RKO (cell line): Measurements from ENCODE around the gene FOXE3.
A peak's percentile ranks its signal among the peaks of the same experiment; 100 is the strongest.

ENCODE experiments used
- DNase-seq: peaks from one replicate; pipeline ENCODE4 v3.0.0-alpha.2; 2016; ENCODE audit warnings: low spot score

The FOXE3 gene

DNA sequence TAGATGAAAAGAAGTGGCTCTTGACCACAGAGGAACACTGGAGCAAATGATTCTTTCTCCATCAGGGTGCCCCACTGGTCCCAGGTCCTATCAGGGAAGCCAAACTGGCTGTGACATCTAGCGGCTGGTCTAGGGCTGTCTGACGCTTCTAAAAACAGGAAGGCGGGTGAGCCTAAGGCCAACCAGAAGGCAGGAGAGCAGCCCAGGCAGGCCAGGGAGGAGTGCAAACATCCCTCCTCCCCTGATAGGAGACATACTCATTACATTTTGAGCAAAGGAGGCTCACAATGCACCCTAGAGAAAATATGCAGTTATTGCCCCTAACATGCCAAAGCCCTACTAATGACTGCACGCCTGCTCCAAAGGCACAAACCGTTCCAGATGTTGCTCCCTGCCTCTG lies 10.4 kb upstream of the FOXE3 start:
- no peak for DNase-seq

DNA sequence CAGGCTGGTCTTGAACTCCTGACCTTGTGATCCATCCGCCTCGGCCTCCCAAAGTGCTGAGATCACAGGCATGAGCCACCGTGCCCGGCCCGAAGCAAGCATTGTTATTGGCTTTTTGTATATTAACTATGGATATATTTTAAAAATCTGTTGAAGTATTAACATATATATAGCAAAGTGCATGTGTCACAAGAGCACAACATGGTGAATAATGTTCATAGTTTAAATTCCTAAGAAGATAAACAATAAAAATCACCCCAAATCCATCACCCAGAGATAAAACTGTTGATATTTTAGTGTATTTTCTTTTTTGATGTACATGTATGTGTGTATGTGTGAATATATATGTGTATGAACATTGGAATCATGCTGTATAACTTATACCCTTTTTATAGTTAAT lies 9.1 kb upstream of the FOXE3 start:
- no peak for DNase-seq

DNA sequence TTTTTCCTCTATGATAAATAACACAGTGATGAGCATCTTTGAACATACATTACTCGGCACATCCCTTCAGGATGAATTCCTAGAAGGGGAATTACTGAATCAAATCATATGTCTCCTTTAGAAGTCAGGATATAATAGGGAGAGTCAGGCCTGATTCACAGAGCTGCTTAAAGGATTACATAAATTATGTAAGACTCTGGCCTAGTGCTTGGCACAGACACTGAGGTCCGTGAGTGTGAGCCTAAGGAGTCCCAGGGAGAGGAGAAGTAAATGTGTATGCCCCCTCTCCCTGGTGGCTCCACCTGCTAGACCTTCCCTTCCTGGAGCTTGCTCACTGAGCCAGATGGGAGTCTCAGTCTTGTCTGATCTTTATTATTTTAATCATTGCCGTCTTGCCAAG lies 8.6 kb upstream of the FOXE3 start:
- DNase-seq, result no peak

DNA sequence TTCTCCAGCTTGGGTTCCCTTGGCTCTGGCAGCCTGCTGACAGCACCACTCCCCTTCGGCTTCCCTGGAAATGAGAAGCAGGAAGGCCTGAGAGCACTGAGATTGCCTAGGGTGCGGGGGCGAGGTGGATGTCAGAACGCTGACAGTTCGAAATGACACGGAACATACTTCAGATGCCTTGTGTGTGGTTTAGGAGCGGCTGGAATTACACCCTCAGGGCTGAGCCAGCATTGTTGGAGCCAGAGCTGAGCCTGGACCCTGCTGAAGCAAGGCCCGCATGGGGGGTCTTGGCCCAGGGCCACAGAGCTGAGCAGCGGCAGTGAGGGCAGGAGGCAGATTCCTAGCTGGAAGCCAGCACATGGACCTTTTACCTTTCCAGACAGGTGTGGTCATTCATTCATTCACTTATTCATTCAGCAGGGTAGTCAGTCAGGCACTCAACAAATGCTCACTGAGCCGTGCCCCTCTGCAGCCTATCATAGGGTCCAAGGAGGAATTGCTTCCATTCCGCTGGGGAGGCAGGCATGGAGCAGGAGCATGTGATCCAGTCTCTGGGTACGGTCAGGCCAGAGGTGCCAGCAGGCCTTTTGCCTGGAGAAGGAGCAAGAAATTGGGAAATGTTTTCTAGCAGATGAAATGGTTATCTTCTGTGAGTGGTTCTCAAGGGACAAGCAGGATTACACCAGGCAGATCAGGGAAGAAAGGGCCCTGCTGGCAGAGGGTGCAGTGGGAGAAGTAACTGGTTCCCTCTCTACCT lies 6.6 kb upstream of the FOXE3 start:
- DNase-seq, result no peak

DNA sequence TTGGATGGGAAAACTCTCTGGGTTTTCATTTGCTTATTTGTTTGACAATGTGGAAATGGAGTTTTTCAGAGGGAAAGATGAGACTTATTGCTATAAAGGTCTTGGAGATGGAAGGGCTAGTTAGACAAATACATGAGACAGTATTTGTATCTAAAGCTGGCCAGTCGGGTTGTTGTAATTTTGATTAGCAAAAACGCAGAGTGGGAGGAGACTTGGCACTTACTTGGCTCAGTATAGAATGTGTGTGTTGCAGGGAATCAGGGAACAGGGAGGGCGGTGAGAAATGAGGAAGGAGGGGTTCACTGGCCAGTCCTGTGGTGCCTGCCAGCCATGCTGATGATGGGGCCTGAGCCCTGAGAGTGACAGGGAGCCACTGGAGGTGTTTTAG lies 6.0 kb upstream of the FOXE3 start:
- DNase-seq, result no peak

DNA sequence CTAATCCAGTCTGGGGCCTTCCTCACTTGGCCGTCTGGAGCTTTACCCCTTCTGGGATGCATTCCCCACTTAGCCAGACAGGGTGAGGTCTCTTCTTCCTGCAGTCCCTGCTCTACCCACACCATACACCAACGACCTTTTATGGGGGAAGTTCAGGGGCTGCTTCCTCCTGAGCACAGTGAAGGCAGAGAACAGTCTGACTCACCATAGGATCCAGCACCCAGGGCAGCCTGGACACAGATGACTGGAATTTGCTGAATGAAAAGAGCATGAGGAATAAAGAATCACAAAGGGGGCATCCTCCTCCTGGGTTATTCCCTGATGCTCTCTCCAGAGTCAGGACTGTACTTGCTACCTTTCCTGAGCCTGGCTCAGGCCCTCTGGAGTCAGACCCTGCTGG lies 4.6 kb upstream of the FOXE3 start:
- no peak for DNase-seq

DNA sequence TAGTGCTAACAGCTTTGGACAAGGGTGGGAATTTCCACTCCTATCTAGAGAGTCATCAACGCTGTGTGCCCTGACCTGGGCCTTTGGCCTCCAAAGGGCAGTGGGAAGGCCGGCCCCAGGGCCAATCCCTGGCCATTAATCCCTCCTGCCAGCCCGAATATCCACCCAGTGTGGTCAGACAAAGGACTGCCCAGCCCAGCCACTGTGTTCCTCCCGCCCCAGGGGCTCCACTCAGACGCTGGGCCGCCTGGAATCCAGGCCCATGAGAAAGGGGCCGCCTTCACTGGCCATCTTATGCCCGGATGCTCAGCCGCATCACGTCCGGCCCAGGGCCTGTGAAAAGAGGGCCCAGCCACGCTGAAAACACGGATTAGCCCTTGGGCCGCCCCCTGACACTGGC lies 3.6 kb upstream of the FOXE3 start:
- no peak for DNase-seq

DNA sequence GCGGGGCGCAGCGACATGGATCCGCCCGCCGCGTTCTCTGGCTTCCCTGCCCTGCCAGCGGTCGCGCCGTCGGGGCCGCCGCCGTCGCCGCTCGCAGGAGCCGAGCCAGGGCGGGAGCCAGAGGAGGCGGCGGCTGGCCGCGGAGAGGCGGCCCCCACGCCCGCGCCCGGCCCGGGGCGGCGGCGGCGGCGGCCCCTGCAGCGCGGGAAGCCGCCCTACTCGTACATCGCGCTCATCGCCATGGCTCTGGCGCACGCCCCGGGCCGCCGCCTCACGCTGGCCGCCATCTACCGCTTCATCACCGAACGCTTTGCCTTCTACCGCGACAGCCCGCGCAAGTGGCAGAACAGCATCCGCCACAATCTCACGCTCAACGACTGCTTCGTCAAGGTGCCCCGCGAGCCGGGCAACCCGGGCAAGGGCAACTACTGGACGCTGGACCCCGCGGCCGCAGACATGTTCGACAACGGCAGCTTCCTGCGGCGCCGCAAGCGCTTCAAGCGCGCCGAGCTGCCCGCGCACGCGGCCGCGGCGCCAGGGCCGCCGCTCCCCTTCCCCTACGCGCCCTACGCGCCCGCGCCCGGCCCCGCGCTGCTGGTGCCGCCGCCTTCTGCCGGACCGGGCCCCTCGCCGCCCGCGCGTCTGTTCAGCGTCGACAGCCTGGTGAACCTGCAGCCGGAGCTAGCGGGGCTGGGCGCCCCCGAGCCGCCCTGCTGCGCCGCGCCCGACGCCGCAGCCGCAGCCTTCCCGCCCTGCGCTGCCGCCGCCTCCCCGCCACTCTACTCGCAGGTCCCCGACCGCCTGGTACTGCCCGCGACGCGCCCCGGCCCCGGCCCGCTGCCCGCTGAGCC lies 459 bp downstream of the FOXE3 start:
- DNase-seq, result no peak

DNA sequence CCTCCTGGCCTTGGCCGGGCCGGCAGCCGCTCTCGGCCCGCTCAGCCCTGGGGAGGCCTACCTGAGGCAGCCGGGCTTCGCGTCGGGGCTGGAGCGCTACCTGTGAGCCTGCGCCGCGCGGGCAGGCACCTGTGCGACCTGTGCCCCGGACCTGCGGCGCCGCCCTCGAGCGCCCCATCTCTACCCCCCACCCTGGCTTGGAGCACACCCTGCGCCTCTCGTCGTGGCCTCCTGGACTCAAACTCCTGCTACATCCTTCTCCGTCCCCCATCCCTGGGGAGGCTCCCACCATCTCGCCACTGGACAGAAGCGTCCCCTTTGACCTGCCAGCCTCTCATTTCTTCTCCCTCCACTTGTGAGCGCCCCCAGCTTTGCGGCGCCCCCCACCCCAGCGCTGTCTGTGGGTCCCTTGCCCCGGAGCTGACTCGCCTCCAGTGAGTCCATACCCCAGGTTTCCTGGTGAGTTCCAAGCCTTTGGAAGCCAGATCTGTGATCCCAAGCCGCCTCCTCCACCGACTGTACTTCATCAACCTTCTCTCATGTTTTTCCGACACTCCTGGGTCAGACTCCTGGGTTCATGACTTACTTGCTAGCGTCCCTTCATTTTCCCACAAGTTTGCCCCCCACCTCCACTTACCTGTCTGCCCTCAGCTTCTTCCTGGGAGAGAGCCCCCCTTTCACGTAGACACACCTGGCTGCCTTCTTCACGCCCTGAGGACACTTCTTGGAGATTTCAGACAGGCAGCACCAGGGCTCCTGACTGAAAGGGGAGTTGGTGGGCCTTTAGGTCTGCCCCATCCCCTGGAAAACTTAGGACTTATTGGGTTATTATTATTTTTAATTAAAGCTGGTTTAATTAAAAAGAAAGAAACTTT lies 1.3 kb downstream of the FOXE3 start:
- DNase-seq, result no peak

DNA sequence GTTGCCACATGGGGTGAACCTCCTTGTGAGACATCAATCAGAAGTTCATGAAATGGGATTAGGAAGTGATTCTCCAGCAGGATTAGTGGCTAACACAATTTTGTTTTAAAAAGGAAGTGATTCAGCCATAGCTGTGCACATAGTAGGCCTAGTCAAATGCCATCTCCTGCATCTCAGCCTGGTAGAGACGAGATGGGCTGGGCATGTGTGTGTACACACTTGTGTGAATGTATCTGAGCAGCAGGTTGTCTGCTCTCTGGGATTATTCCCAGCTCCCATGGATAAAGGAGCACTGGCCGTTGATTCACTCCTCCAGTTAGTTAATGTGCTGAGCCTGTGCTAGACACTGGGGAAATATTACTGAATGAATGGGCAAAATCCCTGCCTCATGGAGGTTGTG lies 2.0 kb downstream of the FOXE3 start:
- no peak for DNase-seq

DNA sequence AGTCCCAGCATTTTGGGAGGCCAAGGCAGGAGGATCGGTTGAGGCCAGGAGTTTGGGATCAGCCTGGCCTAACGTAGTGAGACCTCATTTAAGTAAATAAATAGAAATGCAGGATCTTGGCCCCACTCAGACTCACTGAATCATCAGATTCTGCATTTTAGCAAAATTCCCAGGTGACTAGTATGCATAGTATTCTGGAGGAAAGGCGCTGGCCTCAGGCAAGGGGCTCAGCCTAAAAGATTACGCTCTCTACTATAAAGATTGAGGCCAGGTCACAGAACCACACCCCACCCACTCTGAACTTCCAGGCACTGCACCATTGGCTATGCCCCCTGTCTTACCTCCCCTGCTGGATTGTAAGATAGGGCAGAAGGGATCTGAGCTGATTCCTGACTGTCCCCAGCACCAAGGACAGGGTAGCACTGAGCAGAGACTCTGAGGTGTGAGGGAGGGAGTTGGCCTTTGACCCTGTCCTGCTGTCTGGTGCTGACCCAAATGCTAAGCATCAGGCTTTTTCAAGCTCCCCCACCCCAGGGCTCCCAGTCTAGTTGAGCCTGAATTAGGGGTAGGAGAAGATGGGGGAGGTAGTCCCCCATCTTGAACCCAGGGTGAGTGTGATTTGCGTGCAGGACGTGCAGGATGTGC lies 2.7 kb downstream of the FOXE3 start:
- no peak for DNase-seq

DNA sequence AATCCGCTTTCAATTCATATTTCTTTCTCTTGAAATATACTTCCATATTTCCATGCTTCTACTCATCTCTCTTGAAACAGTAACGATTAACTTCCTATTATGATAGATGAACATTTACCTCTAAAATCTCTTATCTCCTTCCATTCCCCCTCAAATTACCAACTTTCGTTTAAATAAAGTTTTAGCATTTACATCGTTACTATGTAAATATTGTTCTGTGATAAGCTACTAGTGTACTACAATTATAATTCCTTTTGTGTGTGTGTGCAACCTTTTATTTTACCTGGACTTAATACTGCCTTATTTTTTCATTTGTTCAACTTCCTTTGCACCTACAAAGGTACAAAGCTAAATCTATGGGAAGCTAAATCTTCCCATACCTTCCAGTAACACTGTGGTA lies 4.5 kb downstream of the FOXE3 start:
- no peak for DNase-seq

DNA sequence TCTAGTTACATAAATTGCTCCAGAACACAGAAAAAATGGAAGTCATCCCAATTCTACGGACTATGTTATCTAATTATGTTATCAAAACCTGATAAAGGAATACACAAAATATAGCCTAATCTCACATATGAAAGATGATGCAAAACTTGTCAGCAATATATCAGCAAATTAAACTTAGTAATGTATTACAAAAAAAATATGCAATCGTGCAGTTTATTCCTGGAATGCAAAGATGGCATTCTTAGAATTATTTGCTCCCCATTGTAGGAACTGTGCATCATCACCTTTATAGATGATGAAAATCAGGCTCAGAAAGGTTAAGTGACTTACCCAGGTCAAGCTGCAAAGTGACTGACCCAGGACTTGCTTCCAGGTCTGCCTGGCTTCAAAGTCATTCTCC lies 7.8 kb downstream of the FOXE3 start:
- DNase-seq, result no peak

DNA sequence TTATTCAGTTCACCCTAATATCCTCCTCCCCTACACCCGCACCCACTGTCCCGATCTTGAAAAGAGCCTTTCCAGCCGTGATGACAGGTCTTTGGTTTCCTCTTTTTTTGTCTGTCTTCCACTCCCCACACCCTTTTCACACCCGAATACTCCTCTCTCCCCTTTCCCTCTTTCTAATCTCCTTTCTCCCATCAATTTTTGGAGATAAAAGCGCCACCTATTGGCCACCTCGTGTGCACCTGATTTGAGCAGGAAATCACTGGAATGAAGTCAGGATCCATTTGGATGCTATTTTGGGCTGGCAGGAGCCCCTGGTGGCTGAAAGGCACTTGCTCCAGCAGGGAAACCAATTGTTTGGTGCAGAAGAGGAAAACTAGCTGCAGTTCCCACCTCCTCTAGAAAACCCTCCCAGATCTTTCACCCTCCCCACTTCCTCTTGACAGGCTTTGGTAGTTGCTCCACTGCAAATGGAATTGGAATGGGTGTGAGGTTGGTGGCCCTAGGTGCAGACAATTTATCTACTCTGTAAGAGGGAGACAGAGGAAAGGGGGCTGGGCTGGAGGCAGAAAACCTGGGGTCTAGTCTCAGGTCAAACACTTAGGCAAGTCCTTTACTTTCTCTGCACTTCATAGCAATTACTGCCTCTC lies 8.4 kb downstream of the FOXE3 start:
- DNase-seq, result peak; percentile 83

DNA sequence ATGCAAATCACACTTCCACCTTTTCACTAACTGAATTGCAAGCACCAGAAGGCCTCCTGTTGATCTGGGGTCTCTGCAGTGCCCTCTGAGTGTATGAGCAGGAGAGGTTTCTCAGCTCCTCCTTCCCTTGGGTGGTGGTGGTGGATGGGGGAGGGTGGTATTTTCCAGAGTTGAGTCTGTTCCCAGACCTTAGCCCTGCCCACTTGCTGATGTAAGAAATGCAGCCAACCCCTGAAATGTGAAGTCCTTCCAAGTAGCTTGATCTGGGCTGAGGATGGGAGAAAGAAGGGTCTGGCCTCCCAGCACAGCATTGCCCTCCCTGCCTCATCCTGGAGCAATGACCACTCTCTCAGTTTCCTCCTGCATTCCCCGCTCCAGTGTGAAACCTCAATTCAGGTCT lies 15.4 kb downstream of the FOXE3 start:
- no peak for DNase-seq

DNA sequence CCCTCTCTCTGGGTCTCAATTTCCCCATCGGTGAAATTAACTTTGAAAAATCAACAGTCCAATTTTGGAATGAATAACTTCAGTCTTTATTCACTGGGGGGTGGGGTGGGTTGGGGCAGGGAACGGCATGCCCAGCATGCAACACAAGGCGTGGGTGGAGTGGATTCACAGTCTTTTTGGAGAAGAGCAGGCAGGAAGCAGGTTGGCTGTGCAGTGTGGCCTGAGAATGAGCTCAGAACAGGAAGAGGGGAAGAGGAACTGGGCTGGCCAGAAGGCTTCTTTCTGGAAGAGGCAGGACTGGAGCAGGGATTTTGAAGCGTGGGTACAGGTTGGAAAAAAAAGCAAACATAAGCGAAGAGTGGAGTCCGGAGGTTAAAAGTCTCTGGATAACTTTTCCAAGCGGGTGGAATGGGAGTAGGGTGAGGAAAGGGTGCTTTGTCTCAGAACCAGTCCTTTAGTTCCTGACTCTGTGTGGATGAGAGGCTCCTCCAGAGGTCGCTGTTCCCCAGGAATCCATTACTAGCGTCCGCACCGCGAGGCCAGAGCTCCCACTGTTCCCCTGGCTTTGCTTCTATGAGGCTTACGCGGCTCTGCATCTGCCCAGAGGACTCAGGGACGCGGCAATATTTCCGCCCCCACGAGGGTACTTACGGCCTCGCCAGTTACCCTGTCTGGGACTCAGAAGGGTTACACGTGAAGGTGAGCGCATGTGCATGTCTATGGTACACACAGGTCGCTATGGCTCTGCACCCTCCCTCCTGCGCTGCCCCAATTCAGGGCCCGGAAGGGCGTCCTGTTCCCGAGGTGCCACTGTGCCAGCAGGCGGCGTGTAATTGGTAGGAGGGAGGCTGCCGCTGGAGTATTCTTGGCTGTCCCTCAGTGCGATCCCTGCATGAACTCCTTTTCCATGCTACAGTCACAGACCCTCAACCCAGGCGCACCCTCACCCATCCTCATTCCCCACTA lies 16.3 kb downstream of the FOXE3 start:
- no peak for DNase-seq

DNA sequence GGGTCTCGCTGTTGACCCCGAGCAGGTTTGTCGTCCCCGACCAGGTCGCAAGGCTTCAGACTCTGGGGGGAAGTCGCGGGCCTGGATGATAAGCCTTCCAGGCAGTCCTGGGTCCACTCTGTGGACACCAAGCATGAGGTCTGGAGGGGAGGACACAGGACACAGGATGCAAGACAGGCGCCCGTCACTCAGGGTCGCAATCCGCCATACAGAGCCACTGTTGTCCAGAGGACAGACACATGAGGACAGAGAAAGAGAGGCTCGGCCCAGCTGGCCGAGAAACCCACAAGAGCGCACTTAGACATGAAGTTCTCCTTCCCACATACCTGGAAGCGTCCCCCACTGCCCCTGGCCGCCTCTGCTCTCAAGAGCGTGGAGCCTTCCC lies 16.9 kb downstream of the FOXE3 start:
- DNase-seq, result no peak

DNA sequence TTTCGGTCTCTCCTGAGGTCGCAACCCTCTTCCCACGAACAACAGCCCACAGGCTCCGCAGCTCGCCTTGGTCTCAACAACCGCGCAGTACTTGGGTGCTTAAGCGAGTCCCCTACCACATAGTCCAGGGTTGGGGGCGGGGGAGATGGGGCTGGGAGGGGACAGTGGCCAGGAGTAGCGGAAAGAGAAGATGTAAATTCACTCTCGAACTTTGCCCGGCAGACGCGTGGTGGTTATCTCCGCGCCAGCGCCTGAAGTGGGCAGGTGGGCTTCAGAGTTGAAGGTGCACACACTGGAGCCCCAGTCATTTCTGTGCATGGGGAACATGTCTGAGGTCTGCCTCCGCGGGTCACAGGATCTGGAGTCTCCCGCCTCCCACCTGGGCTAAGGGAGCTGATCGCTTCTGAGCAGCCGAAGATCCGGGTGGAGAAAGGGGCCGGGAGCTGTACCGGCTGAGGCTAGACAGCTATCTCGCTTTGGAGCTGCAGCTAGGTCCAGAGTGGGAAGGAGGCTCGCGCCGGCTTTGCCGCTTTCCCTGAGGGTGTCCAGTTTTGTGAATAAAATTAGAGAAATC lies 17.5 kb downstream of the FOXE3 start:
- no peak for DNase-seq

DNA sequence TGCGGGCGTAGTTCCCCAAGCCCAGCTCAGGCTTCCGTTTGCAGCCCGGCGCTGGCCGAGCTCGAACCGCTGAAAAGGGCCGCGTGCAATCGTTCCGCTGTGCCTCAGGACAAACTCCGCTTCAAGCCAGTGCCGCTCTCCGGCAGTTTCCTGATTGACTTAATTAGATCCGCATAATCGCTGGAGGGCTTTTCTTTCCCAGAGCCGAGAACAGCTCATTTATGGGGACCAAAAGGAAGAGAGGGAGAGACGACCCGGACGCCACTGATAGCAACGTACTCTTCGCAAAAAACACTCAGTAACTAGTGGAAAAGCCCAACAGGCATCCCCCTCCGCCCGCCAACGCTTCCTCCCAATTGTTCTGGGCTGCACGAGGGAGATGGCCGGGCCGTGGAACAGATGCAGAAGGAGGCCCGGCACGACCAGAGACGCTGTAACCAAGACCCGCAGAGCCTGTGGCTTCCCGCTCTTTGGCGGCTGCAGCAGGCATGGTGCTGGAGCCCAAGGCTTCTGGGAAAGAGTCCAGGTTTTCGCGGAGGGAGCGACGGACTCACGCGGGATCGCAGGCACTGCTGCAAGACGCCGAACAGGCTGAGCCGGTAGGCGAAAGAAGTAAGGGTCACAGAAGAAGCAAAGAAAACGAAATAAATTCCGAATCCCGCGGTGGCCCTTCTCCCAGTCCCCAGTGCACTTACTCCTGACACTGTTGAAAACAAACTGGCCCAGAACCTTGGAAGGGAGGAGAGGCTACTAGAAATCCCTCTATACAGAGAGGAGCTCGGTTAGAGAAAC lies 18.2 kb downstream of the FOXE3 start:
- DNase-seq, result no peak
